PC-9 (cell line): Measurements from ENCODE around the gene ADIPOR2.

Experiments
- EZH2 ChIP-seq: fragments of 200-600 bp; sonication (generic); IDR thresholded peaks from 2 replicates; pipeline ENCODE4 v1.8.0; 2017; ENCODE audit warnings: antibody characterized with exemption, low read depth
- TF ChIP-seq, protein P1 (sequence below): fragments of 200-600 bp; sonication (generic); conservative IDR thresholded peaks from 2 replicates; pipeline ENCODE4 v1.6.1; 2017; ENCODE audit warnings: mixed run types, antibody characterized with exemption, mild to moderate bottlenecking, moderate library complexity

DNA sequence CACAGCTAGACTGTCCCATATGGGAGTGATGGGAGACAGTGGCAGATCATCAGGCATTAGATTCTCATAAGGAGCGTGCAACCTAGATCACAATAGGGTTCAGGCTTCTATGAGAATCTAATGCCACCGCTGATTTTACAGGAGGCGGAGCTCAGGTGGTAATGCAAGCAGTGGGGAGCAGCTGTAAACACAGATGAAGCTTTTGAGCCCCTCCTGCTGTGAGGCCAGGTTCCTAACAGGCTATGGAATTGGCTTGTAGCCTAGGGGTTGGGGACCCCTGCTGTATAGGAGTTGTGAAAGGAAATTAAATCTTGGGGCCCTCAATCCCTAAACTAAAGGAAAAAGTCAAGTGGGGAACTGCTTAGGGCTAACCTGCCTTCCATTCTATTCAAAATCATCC, 29.6 kb downstream of the ADIPOR2 start:
- TF ChIP-seq, protein P1, sequence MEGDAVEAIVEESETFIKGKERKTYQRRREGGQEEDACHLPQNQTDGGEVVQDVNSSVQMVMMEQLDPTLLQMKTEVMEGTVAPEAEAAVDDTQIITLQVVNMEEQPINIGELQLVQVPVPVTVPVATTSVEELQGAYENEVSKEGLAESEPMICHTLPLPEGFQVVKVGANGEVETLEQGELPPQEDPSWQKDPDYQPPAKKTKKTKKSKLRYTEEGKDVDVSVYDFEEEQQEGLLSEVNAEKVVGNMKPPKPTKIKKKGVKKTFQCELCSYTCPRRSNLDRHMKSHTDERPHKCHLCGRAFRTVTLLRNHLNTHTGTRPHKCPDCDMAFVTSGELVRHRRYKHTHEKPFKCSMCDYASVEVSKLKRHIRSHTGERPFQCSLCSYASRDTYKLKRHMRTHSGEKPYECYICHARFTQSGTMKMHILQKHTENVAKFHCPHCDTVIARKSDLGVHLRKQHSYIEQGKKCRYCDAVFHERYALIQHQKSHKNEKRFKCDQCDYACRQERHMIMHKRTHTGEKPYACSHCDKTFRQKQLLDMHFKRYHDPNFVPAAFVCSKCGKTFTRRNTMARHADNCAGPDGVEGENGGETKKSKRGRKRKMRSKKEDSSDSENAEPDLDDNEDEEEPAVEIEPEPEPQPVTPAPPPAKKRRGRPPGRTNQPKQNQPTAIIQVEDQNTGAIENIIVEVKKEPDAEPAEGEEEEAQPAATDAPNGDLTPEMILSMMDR, result no peak
- no peak for TF ChIP-seq EZH2
